HG03558 (cell line): Measurements from ENCODE around the gene EIF1.
"Not testable (repeated sequence)": the region's sequence is repeated elsewhere in the genome, so short reads cannot be mapped to it uniquely, and the experiment has no call there.

Source experiments
- ATAC-seq: cut with Tn5 transposase; IDR thresholded peaks from one replicate; pipeline ENCODE4 v1.9.1; 2021; ENCODE audit warnings: moderate number of reproducible peaks; ENCODE audit not compliant: unreplicated experiment; ENCODE audit errors: extremely low read depth

EIF1 gene

DNA sequence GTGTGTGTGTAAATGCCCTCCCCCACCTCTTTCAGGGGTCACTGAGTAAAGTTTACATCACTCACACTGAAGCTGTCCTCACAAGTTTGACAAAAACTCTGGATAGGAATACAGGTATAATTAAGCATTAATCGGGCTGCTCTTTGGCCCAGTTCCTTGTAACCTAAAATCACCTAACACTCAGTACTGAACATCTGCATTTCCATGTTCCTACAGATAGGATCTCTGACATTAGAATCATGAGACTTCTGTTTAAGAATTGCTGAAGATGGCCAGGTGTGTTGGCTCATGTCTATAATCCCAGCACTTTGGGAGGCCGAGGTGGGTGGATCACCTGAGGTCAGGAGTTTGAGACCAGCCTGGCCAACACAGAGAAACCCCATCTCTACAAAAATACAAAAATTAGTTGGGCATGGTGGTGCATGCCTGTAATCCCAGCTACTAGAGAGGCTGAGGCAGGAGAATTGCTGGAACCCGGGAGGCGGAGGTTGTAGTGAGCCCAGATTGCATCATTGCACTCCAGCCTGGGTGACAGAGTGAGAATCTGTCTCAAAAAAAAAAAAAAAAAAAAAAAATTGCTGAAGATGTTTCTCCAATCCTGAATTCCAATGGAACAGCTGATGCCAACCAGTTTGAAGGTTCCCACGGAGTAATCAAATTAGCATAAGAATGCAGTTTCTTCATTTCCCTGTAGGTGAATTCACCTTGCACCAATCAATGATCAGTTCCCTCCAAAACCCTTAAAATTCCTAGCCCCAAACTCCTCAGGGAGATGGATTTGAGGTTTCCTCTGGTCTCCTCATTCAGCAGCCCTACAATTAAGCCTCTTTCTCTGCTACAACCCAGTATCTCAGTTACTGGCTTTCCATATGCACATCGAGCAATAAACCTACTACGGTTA, 13.3 kb upstream of the EIF1 start:
- not testable (repeated sequence) for ATAC-seq

- ATAC-seq, result no peak
Observed at GRCh38 chr17:41676058-41676419, 12.6 kb upstream of the EIF1 start.

- ATAC-seq, result no peak
Observed at GRCh38 chr17:41678411-41678906, 10.2 kb upstream of the EIF1 start.

DNA sequence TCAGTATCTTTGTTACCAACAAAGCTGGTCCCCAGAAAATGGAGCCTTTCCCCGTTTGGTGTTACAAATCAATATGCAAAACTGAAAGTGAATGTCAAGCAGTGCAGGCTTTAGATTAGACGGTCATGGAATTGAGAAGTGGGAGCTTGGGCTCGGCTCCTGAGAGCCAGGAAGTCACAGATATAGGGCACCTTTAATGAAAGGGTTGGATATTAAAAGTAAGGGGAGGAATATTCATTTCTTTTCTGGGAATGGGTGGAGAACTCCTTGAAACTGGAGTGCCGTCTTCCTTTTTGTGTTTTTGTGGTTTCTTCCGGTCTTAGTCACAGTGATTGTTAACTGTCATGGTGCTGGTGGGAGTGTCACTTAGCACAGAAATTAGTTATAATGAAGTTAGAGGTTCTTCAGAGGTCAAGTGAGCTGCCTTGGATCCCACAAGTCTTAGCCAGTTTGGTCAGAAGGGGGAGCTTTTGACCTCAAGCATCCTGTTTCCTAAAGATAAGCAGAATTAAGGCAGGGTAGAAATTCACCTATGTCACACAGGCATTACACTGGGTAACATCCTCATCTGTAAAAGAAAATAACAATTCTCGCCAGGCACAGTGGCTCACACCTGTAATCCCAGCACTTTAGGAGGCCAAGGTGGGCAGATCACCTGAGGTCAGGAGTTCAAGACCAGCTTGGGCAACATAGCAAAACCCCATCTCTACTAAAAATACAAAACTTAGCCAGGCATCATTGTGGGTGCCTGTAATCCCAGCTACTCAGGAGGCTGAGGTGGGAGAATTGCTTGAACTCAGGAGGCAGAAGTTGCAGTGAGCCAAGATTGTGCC, 9.6 kb upstream of the EIF1 start:
- ATAC-seq, result no peak

DNA sequence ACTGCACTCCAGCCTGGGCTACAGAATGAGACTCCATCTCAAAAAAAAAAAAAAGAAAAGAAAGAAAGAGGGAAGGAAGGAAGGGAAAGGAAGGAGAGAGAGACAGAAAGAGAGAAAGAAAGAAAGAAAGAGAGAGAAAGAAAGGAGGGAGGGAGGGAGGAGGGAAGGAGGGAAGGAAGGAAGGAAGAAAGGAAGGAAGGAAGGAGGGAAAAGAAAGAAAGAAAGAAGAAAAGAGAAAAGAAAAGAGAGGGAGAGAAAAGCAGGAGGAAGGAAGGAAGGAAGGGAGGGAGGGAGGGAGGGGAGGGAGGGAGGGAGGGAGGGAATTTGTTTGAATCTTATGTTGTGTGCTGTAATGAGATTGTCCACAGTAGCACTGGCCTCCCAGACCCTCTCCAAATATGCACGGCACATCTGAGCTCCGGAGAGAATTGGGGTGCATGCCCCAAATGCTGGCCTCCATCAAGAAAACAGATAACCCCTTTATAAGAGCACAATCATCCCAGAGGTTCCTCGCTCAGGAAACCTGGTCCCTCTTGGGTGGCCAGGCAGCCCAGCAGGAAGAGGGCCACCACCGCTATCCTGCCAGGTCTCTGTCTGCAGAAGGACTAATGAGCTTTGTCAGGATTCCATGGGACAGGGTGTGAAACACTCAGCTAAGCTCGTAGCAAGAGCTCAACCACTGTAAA, 8.8 kb upstream of the EIF1 start:
- ATAC-seq, result no peak

DNA sequence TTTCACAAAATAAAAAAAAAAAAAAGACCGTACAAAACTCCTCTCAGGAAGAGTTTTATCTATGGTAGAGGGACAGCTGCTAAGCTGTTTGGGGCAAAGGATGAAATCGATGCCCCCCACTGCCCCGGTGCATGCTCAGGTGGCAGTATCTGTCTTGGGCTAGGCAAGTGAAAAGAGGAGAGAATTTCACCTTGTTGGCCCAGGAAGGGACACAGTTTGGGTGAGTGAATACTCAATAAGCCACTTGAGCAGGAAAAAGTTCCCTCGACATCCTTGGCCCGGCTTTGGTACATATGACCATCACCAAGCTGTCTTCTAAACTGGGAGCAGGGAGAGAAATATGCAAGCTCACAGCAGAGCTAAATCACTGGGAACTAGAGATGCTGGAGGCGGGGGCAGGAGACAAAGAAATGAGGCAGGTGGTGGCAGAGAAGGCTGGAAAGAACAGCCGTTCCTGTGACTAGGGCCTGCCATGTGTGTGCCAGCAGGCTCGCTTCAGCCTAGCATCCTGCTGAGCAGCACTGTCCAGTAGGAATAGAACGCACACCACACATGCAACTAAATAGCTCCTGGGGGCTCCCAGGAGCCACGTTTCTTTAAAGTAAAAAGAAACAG, 8.2 kb upstream of the EIF1 start:
- ATAC-seq, result no peak

GRCh38 chr17:41681776-41682175, 6.9 kb upstream of the EIF1 start:
- no peak for ATAC-seq

GRCh38 chr17:41682631-41683030, 6.1 kb upstream of the EIF1 start:
- ATAC-seq, result no peak

- no peak for ATAC-seq
Observed at GRCh38 chr17:41683441-41684007, 5.2 kb upstream of the EIF1 start.

DNA sequence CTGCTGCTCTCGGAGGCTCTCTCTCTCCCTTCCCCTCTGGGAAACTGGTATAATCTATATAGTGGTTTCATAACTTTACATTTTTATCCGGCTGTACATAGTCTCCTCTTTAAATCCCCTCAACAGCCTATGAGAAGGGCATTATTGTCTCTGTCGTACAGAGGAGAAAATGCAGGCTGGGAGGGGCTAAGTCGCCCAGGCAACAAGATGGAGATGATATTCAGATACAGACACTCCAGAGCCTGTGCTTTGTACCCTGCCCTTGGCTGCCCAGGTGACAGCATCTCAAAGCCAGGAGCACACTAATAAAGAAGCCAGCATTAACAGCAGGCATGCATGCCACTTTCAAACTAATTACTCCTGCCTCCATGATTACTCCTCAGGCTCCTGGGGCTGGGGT, 4.7 kb upstream of the EIF1 start:
- no peak for ATAC-seq

DNA sequence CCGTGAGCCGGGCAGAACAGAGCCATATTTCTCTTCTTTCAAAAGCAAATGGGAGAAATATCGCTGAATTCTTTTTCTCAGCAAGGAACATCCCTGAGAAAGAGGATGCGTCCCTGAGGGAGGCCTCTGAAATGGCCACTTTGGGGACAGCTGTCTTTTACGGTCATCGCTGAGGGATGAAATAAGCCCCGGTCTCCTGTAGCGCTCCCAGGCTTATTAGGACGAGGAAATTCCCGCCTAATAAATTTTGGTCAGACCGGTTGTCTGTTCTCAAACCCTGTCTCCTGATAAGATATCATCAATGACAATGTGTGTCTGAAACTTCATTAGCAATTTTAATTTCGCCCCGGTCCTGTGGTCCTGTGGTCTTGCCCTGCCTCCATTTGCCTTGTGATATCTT, 2.9 kb upstream of the EIF1 start:
- ATAC-seq, result not testable (repeated sequence)

- no peak for ATAC-seq
Observed at GRCh38 chr17:41686281-41686680, 2.4 kb upstream of the EIF1 start.

DNA sequence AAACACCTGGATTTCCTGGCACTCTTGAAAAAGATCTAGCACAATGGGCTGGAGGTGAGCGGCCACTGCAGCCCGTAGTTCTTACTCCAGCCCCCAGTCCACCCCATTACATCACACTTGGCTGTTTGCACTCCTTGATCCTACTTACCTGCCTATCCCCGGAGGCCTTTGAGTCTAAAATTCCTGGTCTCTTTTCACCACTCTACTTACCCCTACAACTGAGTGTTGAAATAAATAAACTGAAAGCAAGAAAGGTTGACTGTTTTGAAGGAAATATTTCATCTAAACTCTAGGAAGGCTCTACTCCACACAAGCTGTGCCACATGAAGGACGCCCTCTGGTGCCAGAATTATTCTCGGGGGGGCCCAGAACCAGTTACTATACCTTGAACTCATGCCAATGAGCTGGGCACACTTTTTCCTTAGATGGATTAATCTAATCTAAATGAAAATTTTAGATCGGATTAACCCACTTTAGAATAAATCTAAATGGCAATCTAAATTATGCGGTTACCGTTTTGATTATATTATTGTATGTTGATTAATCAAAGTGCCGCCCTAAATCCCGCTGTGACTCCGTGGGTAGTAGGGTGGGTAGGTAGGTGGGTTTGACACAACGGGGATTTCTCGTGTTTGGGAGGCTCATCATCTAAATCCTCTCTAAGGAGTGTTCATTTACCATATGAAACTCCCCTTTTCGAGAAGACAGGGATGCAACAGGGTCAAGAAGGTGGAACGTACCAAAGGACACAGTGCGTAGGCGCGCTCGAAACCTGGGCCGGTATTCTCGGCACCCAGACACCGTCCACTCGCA, 651 bp upstream of the EIF1 start:
- peak; percentile 8 for ATAC-seq

DNA sequence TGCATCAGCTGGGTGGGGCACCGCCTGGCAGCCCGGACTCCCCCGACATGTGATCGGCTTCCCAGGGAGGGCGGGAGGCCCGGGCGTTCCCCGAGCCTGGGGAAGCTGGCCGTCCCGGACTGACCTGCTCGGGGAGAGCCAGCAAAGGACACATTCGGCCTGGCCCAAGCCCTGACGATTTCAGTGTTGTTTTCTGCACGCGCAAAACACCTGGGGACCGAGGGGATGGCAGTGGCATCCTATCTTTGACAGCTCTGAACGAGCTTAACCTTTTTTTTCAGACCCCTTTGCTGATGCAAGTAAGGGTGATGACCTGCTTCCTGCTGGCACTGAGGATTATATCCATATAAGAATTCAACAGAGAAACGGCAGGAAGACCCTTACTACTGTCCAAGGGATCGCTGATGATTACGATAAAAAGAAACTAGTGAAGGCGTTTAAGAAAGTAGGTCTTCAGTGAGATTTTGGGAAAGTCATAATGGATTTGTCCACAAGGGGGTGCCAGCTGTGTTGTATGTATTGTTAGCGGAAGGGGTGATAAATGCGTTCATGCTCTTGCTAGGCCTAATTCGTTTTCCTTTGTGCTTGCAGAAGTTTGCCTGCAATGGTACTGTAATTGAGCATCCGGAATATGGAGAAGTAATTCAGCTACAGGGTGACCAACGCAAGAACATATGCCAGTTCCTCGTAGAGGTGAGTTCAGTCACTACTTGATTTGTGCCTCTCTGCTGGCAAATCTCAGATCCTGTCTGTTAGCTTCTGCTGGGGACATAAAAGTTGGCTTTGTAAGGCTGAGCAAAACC, 1.0 kb downstream of the EIF1 start:
- no peak for ATAC-seq

DNA sequence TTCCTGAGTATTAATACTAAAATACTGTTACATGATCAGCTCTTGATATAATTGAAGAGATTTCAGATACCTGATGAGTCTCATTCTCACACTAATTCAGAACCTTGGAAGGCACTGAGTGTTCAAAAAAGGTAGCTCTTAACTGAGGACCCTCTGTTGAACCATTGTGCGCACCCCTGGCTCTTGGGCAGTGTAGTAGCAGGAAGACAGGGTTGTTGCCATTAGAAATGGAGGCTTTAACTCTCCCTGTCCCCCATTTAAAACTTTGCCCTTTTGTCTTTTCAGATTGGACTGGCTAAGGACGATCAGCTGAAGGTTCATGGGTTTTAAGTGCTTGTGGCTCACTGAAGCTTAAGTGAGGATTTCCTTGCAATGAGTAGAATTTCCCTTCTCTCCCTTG, 1.8 kb downstream of the EIF1 start:
- no peak for ATAC-seq

GRCh38 chr17:41691031-41691777, 2.5 kb downstream of the EIF1 start:
- ATAC-seq, result no peak

DNA sequence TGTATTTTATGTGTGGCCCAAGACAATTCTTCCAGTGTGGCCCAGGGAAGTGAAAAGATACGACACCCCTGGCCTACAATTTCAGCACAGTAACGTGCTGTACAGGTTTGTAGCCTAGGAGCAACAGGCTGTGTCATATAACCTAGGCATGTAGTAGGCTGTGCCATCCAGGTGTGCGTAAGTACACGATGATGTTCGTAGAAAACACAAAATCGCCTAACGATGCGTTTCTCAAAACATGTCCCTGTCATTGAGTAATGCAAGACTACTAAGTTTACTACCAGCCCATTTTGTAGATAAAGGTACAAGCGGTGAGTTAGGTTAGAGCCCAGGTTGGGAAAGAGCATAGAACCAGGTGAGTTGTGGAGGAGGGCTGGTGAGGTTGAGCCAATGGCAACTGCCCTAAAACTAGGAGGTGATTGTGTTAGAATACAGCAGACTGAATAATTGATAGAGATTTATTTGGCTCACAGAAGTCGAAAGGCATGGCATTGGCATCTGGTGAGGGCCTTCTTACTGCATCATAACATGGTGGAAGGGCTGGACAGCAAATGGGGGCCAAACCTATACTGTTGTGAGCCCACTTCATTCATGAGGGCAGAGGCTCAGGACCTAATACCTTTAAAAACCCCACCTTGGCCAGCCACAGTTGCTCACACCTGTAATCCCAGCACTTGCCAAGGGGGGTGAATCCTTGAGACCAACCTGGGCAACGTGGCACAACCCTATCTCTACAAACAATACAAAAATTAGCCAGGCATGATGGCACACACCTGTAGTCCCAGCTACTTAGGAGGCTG, 4.2 kb downstream of the EIF1 start:
- ATAC-seq, result no peak
